GM21515 (cell line): ENCODE measurements around the gene KDSR.
A peak's percentile ranks its signal among the peaks of the same experiment; 100 is the strongest.

Source experiments
- ATAC-seq: cut with Tn5 transposase; IDR thresholded peaks from one replicate; pipeline ENCODE4 v1.9.1; 2021; ENCODE audit not compliant: unreplicated experiment

The KDSR gene

GRCh38 chr18:63322206-63322605, 44.8 kb downstream of the KDSR start:
- no peak for ATAC-seq

- ATAC-seq = no peak
These were observed 45.7 kb downstream of the KDSR start for GRCh38 chr18:63321291-63321690.

- ATAC-seq = no peak
These were observed 46.1 kb downstream of the KDSR start for GRCh38 chr18:63320975-63321265.

GRCh38 chr18:63320123-63320974, 46.7 kb downstream of the KDSR start:
- ATAC-seq = peak; percentile 56

GRCh38 chr18:63319383-63320122, 47.5 kb downstream of the KDSR start, which contains the start of gene BCL2:
TSS of gene BCL2 (minus strand) at chr18:63319769.
- ATAC-seq = peak; percentile 19

GRCh38 chr18:63318889-63319382, 48.1 kb downstream of the KDSR start:
- no peak for ATAC-seq

- peak; percentile 46 for ATAC-seq
These were observed 48.8 kb downstream of the KDSR start for GRCh38 chr18:63317982-63318888.

- ATAC-seq = no peak
These were observed 49.5 kb downstream of the KDSR start for GRCh38 chr18:63317556-63317946.

- ATAC-seq = no peak
These were observed 50.1 kb downstream of the KDSR start for GRCh38 chr18:63316612-63317555.

- no peak for ATAC-seq
These were observed 51.1 kb downstream of the KDSR start for GRCh38 chr18:63315876-63316275.

GRCh38 chr18:63315131-63315662, 51.8 kb downstream of the KDSR start:
- no peak for ATAC-seq

- no peak for ATAC-seq
These were observed 52.8 kb downstream of the KDSR start for GRCh38 chr18:63314062-63314790.

GRCh38 chr18:63313396-63313917, 53.5 kb downstream of the KDSR start:
- no peak for ATAC-seq

GRCh38 chr18:63312737-63313395, 54.1 kb downstream of the KDSR start:
- peak; percentile 28 for ATAC-seq

- ATAC-seq = no peak
These were observed 55.0 kb downstream of the KDSR start for GRCh38 chr18:63312019-63312409.

GRCh38 chr18:63311118-63312018, 55.6 kb downstream of the KDSR start:
- peak; percentile 55 for ATAC-seq

- no peak for ATAC-seq
These were observed 57.6 kb downstream of the KDSR start for GRCh38 chr18:63309422-63309821.
